ENCODE measurements around the gene TACC3.

The TACC3 gene

GRCh38 chr4:1748465-1748995 lies 27.2 kb downstream of the TACC3 start:
- DNase-seq: peak; percentile 56

- no peak for DNase-seq
Observed at GRCh38 chr4:1749370-1749769, 28.0 kb downstream of the TACC3 start.

- DNase-seq: no peak
Observed at GRCh38 chr4:1749826-1750225, 28.5 kb downstream of the TACC3 start.

DNA sequence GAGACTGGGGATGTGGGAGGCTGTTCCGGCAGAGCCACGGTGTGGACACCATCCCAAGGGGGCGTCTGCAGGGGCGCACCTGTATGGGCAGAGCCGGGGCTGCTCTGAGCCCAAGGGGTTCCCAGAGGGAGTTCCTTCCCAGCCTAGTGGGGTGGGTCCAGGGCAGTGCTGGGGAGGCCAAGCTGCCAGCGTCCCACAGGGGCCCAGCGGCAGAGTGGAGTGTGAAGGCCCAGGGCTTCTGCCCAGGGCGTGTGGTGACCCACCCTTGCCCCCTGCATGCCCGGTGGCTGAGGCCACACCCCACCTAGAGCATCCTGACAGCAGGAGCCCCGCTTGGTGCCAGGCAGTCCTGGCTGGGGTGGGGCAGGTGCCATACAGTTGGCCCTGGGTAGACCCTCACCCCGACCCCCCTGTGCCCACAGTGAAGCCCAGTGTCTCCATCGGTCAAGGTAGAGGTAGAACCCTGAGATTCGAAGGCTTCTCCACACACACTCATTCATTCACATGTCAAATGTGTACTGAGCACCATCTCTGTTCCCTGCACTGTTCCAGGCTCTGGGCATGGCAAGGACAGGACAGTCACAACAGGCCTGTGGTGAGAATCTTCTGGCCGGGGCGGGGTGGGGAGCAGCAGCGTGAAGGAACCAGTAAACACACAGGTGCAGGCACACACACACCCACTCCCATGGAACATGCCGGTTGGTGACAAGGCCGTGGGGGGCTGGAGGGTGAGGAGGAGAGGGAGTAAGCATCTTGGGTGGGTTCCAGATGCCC lies 29.2 kb downstream of the TACC3 start:
- DNase-seq: no peak

DNA sequence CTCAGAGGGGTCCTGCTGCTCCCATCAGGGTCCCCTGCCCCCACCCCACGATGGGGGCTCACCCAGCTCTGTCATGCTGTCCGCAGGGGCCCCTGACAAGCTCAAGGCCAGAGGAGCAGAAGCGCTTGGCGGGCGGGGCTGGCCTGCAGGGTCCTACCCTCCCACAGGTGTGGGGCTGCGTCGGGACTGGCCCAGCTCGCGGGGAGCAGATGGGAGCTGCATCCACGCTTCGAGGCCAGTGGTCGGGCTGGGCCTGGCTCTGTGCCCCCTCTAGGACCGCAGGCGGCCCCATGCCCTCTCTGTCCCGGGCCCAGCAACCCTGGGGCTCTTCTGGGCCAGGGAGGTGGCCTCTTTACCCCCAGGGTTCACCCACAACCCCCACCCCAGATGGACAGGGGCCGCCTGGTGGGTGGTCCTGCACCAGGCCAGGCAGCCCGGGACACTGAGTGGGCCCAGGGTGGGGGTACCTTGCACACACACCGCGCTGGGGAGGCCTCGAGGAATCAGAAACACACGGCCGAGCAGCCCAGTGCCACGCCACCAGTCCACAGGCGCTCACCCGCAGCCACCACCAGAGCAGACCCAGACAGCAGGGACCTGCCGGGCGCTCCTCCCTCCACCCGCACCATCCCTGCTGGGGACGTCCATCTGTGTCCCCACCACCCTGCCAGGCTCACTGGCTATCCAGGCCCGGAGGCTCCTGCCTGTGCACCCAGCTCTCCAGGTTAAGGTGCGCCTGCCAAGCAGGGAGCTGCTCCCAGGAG lies 30.0 kb downstream of the TACC3 start:
- DNase-seq: no peak

- DNase-seq: no peak
Observed at GRCh38 chr4:1751919-1752283, 30.6 kb downstream of the TACC3 start.

DNA sequence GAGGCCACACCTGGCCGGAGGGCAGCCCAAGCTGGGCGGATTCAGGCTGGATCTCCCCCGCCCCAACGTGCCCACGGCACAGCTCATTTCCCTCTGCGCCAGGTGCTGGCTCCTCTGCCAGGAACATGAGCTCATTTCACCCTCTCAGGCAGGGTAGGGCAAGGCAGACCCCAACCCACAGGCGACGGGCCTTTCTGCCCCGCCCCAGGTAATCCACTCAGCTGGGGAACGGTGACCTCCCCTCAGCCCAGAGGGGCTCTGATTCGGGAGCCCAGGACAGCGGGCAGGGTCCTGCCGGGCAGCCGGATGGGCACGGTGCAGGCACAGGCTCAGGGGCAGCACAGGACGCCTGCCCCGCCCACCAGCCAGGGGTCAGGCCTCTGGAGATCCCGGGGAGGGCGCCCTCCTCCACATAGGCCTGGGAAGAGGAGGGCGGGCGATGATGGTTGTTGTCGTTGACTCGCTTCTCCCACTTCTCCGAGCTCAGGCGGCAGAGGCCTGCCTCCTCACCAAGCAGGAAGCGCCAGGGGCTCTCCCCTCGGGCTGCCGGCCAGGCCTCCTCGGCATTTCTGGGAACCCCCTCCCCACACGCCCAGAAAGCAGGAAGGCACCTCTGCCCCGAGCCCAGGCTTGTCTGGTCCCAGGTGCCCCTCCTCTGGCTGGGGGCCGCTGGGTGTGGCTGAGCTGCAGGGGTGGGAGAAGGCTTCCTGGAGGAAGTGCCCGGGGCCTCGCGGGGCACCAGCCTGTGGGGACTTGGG lies 31.1 kb downstream of the TACC3 start:
- DNase-seq: no peak

DNA sequence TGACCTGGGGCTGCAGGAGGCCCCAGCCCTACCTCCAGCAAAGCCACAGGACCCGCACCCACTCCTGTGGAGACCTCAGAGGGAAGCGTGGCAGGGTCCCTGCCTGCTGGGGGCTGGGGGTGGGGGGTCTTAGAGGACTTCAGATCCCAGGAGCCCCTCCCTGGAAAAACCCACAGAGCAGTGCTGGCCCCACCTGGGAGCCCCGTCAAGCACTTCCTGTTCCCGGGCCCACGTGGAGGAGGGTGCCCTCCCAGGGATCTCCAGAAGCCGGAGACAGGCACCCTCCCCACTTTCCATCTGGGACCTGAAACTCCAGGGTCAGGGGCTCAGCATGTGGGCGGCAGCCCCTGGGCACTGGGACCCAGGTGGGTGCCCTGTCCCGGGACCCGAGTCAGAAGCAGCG lies 32.0 kb downstream of the TACC3 start:
- no peak for DNase-seq

GRCh38 chr4:1753697-1754311 lies 32.5 kb downstream of the TACC3 start:
- DNase-seq: no peak

GRCh38 chr4:1754336-1754735 lies 33.0 kb downstream of the TACC3 start:
- no peak for DNase-seq

DNA sequence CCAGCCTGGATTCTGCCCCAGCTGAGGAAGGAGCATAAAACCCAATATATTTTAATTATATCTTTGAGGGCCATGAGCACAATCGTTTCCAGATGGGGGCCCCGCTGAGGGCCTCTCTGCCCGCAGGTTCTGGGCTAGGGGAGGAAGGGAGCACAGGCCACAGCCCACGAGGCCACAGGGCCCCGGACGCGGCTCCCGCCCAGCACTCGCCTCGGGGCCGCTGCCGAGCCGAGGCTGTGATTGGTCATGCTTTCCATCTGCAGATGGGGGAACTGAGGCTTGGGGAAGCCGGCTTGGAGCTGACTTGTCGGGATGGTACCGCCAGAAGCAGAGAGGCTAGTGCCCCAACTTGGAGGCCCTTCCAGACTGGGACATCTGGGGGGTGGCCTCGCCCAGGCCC lies 34.0 kb downstream of the TACC3 start:
- DNase-seq: no peak

DNA sequence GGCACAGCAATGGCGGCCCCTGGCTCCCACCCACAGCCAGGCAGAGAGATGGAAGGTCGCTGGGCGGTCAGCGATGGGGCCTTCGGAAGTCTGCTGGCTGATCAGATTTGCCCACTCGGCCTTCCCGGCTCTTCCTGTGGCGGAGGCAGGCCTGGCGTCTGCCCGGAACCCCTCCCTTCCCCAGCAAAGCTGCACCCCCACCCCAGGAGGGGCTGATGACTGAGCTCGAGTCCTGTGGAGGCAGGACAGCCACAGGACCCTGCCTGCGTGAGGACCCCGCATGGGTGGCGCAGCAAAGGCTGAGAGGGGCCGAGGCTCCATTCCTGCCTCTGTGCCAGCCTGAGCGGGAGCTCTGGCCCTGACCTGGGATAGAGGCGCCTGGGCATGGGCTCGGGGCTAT lies 34.8 kb downstream of the TACC3 start:
- DNase-seq: no peak

GRCh38 chr4:1756893-1757779 lies 35.8 kb downstream of the TACC3 start:
- no peak for DNase-seq

GRCh38 chr4:1757836-1758235 lies 36.5 kb downstream of the TACC3 start:
- no peak for DNase-seq

DNA sequence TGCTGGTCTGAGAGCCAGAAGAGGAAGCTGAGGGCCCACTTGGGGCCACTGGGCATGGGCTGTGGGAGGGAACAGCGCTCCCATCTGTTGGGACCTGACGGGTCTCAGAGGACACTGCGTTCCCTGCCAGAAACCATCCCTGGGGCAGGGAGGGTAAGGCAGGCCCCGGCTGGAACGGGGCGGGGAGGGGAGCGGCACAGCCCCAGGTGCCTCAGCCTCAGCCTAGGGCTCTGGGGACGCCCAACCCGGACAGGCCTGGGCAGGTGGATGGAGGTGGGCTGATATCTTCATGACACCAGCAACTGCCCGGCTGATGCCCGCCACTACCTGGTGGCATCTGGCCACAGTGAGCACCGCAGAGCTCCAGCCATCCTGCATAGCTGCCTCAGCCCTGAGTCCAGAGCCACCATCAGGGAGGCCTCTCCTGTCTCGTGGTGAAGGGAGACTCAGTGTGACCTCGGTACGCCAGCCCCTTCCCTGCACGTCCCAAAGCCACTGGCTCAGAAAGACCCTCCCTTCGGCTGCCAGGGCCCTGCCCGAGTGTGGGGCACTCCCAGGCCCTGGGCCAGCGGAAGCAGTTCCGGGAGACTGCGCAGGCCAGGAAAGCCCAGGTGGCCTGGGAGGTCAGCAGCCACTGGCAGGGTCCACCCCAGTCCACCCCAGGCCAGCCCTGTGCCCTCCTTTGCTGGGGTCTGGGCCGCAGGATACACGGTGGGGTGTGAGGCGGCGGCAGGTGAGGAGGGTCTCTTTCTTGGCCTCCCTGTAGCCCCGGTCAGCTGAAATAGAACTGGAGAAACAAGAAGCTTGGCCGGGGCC lies 37.2 kb downstream of the TACC3 start:
- DNase-seq: no peak

DNA sequence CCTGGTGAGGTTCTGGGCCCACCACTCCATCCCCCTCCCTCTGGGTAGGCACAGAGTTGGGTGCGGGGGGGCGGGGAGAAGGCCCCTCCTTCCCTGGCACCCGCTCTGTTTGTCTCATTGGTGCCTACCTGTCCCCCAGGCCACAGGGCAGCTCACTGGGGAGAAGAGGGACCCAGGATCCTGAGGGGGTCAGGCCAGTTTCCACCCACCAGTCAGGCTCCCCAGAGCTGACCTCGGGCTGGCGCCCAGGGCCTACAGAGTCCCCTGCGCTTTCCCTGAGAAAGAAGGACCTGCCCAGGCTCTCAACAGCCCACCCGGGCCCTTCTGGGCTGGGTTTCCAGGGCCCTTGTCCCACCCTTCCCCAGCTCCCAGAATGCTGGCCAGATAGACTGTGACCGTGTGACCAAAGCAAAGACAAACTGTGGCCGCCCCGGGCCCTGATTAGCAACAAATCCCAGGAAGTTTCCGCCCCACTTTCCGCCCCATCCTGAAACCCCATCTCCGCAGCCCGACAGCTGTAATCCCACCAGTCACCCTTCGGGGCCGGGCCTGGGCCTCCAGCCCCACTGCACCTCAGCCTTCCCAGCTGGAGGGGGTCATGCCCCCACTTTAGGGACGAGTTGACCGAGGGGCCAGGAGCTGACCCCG lies 38.0 kb downstream of the TACC3 start:
- no peak for DNase-seq

DNA sequence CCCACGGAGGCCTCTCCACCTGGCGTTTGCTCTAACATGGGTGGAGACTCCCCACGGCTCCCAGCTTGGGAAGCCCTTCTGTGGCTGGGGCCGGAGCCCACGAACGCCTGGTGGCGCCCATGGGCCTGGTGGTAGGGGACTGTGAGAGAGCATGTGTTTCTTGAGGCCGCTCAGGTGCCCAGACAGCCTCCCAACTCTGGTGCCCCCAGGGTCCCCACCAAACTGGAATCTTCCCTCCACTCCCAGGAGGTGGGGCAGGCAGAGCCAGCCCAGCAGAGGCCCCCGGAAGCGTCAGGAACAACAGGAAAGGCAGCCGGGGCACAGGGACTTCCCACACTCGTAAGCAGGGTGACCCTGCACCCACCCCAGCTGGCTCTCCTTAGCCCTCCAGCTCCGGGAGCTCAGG lies 38.5 kb downstream of the TACC3 start:
- no peak for DNase-seq

GRCh38 chr4:1760521-1761071 lies 39.3 kb downstream of the TACC3 start:
- no peak for DNase-seq

DNA sequence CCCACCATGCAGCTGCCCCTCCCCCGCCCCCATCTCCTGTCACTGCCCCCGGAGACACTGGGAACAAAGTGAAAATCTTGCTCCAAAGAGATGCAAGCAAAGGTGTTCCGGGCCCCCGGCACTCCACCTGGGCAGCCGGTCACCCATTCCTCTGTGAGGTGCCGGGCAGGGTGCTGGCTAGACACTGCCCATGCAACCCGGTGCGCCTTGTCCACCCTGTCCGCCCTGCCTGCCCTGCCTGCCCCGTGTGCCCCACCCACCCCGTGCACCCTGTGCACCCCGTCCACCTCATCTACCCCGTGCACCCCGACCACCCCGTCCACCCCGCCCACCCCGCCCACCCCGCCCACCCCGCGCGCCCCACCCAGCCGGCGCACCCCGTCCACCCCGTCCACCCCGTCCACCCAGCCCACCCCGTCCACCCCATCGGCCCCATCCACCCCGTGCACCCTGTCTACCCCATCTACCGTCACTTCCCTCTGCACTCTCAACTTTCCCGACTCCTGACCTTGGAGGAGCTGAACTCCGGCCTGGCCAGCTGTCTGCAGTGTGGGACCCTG lies 39.9 kb downstream of the TACC3 start:
- DNase-seq: no peak

Data from fibroblast of upper back skin (primary cell).